Forelimb muscle (tissue), 1 donor: ENCODE data around the gene NRL. TPM values are rescaled to one million over a fixed set of nuclear protein-coding genes. Genes with fewer than 3 reads are reported as not detected.
"Not testable (repeated sequence)": the region's sequence is repeated elsewhere in the genome, so short reads cannot be mapped to it uniquely, and the experiment has no call there.

ENCODE experiments used
- DNase-seq: peaks from one replicate; pipeline ENCODE4 v3.0.0-alpha.2; 2013; ENCODE audit warnings: low read depth
- polyA plus RNA-seq: library from polyadenylated mRNA; unstranded; fragments of 120-200 nt; gene quantifications from one replicate; pipeline ENCODE4 v1.2.1, GENCODE V29; 2013; ENCODE audit not compliant: insufficient read length

Gene NRL
- polyA plus RNA-seq, 1 donor: 1.8 TPM

GRCh38 chr14:24052656-24053547 lies 61.8 kb downstream of the NRL start:
- DNase-seq: no peak

- no peak for DNase-seq
Measured at GRCh38 chr14:24051789-24052655, 62.7 kb downstream of the NRL start, which contains the start of gene CARMIL3. TSS of gene CARMIL3 (plus strand) at chr14:24052009. CDS start at chr14:24052154, 145 bp downstream.

GRCh38 chr14:24051176-24051788 lies 63.5 kb downstream of the NRL start:
- DNase-seq: no peak

GRCh38 chr14:24050753-24051152 lies 64.0 kb downstream of the NRL start:
- not testable (repeated sequence) for DNase-seq

GRCh38 chr14:24049002-24049401 lies 65.7 kb downstream of the NRL start:
- not testable (repeated sequence) for DNase-seq

GRCh38 chr14:24042746-24043145 lies 72.0 kb downstream of the NRL start:
- no peak for DNase-seq

- no peak for DNase-seq
Measured at GRCh38 chr14:24040692-24041091, 74.1 kb downstream of the NRL start.

- DNase-seq: no peak
Measured at GRCh38 chr14:24038686-24039085, 76.1 kb downstream of the NRL start.

- DNase-seq: no peak
Measured at GRCh38 chr14:24037658-24038037, 77.1 kb downstream of the NRL start.

GRCh38 chr14:24036963-24037657 lies 77.6 kb downstream of the NRL start:
- DNase-seq: not testable (repeated sequence)

GRCh38 chr14:24036169-24036962 lies 78.4 kb downstream of the NRL start:
- no peak for DNase-seq

GRCh38 chr14:24035769-24036168 lies 79.0 kb downstream of the NRL start:
- DNase-seq: not testable (repeated sequence)

- DNase-seq: no peak
Measured at GRCh38 chr14:24032727-24033418, 81.9 kb downstream of the NRL start.

GRCh38 chr14:24031331-24031730 lies 83.4 kb downstream of the NRL start:
- DNase-seq: not testable (repeated sequence)

- DNase-seq: not testable (repeated sequence)
Measured at GRCh38 chr14:24029687-24030086, 85.1 kb downstream of the NRL start.

Other genes starting within 250 kb of the NRL start
- gene DHRS4, start 161.2 kb downstream of the NRL start, polyA plus RNA-seq: 20.9 TPM
- 9.2 TPM for gene DHRS4L2, start 126.0 kb downstream of the NRL start, polyA plus RNA-seq
- gene CARMIL3, start 62.9 kb downstream of the NRL start, polyA plus RNA-seq: 0.18 TPM
- gene CPNE6, start 43.4 kb downstream of the NRL start, polyA plus RNA-seq: not detected
- 3.6 TPM for gene PCK2, start 20.6 kb downstream of the NRL start, polyA plus RNA-seq
- 45.7 TPM for gene DCAF11, start 172 bp downstream of the NRL start, polyA plus RNA-seq
- 164 TPM for gene FITM1, start 15.7 kb upstream of the NRL start, polyA plus RNA-seq
- gene PSME1, start 21.2 kb upstream of the NRL start, polyA plus RNA-seq: 110 TPM
- 32.1 TPM for gene EMC9, start 26.6 kb upstream of the NRL start, polyA plus RNA-seq
- gene PSME2, start 31.7 kb upstream of the NRL start, polyA plus RNA-seq: 74.3 TPM
- 32.6 TPM for gene RNF31, start 32.5 kb upstream of the NRL start, polyA plus RNA-seq
- gene IRF9, start 46.3 kb upstream of the NRL start, polyA plus RNA-seq: 25.1 TPM
- 8.2 TPM for gene REC8, start 57.1 kb upstream of the NRL start, polyA plus RNA-seq
- 26.4 TPM for gene IPO4, start 73.9 kb upstream of the NRL start, polyA plus RNA-seq
- 18.8 TPM for gene TM9SF1, start 80.5 kb upstream of the NRL start, polyA plus RNA-seq
- 5.0 TPM for gene TSSK4, start 90.7 kb upstream of the NRL start, polyA plus RNA-seq
- gene CHMP4A, start 98.5 kb upstream of the NRL start, polyA plus RNA-seq: 40.0 TPM
- 5.5 TPM for gene MDP1, start 101.1 kb upstream of the NRL start, polyA plus RNA-seq
- gene NEDD8, start 117.4 kb upstream of the NRL start, polyA plus RNA-seq: 188 TPM
- 53.3 TPM for gene GMPR2, start 118.0 kb upstream of the NRL start, polyA plus RNA-seq
- 37.0 TPM for gene TINF2, start 127.7 kb upstream of the NRL start, polyA plus RNA-seq
- 0.86 TPM for gene TGM1, start 148.2 kb upstream of the NRL start, polyA plus RNA-seq
- 14.7 TPM for gene RABGGTA, start 156.6 kb upstream of the NRL start, polyA plus RNA-seq
- 15.0 TPM for gene DHRS1, start 184.8 kb upstream of the NRL start, polyA plus RNA-seq
- 21.1 TPM for gene NOP9, start 184.9 kb upstream of the NRL start, polyA plus RNA-seq
- gene CIDEB, start 193.0 kb upstream of the NRL start, polyA plus RNA-seq: 8.2 TPM
- 2.0 TPM for gene LTB4R2, start 195.2 kb upstream of the NRL start, polyA plus RNA-seq
- 2.1 TPM for gene LTB4R, start 196.6 kb upstream of the NRL start, polyA plus RNA-seq
- gene ADCY4, start 220.1 kb upstream of the NRL start, polyA plus RNA-seq: 15.2 TPM
- gene RIPK3, start 225.0 kb upstream of the NRL start, polyA plus RNA-seq: 1.1 TPM